HG03159 (cell line): ENCODE data around the gene RTN1.
"Not testable (repeated sequence)": the region's sequence is repeated elsewhere in the genome, so short reads cannot be mapped to it uniquely, and the experiment has no call there.

Experiments
- ATAC-seq: cut with Tn5 transposase; IDR thresholded peaks from one replicate; pipeline ENCODE4 v1.9.1; 2021; ENCODE audit warnings: mild to moderate bottlenecking, moderate library complexity; ENCODE audit not compliant: unreplicated experiment

Gene RTN1

DNA sequence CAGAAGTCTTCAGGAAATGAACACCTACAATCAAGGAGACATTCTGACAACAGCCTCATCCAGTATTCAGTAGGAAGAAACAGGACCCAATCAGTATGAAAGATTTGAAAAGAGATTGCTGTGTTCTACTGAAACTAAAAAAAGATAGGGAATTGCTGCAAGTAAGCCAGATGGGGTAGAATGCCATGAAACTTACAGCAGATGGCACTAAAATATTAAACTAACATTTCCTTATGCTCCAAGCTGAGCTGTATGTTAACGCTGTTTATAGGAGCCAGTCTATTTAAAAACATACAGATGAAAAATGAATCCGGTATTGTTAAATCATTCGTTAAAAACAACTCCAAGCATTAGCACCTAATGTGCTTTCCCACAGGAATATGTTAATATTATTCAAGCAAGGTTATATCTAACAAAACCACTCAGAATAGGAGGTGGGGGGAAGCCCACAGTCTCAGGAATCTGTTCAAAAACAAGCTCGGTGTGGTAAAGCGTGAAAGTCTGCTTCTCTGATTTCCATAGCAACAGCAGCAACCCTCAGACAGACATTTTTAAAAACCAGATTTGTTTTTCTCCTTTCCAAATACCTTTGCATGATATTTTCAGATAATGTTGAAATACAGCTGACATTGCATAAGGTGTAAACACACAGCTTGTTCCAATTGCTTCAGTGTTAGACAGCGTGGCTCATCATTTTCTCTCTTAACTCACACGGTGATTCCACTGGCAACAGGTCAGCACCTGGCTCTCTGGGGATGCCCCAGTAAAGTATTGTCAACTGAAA, 162.6 kb downstream of the RTN1 start:
- no peak for ATAC-seq

DNA sequence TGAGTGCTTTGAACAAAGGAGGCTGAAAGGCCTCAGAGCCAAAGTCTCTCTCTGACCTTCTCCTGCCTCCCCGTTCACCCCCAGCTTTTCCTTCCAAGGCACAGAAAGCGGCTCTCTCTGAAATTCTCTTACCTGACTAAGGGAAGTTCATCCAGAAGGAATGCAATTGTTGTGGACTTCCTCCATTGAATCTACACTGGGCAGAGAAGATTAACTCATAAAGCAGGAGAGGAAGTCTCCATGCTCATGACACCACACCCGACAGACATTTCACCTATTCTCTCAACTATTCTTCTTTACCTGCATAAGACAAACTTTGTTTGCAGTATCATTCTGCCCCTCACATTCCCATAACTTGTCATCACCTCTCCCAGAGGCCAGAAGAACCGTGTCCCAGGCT, 164.7 kb downstream of the RTN1 start:
- no peak for ATAC-seq

DNA sequence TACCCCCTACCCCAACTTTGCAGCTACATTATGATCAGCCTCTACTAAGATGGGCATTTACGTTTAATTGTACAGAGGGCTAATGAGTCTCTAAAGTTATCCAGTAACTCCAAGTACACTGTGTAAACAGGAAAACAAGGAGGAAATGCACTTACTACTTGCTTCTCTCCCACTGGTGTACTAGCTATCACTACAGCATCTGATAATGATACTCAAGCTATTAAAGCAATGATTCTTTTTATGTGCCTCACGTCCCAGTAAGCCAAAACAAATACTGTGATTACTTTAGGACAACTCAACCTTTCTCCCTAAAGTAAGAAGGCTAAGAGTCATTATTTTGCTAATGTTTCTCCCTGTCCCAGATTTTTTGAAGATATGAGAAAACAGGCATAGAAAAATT, 165.3 kb downstream of the RTN1 start:
- no peak for ATAC-seq

DNA sequence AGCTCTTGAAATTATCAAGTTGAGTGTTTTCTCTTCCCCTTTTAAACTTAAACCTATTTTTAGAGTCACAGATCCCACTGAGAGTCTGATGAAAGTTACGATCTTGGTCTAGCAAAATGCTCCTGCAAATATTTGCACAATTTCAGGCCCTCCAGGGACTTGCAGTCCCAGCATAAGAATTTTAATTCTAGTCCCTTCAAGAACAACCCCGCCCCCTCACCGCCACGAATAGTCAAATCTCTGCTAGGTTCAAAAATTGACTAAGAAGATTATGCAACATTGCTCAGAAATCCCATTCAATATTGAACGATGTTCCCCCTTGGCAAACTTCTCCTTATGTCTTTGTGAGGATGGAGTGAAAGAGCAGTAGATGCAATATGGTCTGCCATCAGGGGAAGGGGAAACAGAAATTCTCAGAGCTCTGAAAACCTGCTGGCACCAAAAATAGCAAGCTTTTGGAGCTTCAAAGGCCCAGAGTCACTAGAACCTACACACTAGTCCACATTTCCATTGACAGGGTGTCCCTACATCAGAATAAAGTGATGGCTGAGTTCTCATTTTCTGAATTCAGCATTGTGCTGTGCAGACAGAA, 166.4 kb downstream of the RTN1 start:
- no peak for ATAC-seq

DNA sequence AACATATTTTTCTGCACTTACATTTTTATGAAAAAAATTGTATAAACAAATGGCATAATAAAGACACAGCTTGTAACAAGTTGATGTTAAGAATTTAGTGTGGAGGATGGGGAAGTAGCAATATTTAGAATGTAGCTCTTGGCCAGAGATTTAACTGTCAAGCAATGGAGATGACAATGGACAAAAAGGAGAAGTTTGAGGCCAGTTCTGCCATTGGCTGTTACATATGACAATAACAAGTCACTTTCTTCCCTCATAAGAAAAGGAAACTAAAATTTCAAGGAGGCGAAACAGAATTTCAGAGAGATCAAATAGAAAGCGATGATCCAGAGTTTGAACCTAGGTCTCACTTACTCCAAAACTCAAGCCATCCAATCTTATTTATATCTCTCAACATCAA, 171.1 kb downstream of the RTN1 start:
- no peak for ATAC-seq

DNA sequence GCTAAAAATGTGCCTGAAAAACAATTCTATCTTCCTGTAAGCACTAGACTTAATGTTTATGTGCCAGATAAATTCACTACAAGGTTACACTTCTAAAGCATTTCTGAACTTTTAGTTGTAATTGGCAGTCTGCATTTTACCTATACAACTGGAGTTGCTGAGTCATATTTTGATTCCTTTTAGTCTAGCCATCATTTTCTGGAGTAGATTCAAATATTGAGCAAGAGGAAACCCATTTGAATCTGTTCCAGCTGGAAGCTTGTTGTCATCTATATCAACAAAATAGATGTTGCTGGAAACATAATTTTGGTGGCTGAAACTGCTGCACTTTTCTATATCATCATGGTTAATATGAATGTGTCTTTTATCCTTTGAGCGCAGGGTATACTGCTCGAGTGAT, 171.8 kb downstream of the RTN1 start:
- ATAC-seq, result no peak

DNA sequence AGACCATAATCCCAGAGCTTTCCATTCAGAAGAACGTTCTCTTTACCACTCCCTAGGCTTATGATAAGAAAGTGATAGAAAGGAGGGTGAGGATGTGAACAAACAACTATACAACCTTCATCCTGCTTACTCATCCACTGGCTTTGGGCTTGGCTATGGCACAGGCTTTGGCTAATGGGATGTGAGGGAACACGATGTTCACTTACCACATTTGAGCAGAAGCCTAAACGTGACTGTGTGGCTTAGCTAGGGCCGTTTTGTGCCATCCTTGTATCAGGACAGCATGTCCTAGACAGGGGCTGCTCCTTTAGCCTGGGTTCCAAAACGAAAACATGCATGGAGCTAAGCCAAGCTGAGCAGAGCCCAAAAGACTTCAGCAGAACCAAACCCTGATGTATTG, 175.4 kb downstream of the RTN1 start:
- ATAC-seq, result no peak

DNA sequence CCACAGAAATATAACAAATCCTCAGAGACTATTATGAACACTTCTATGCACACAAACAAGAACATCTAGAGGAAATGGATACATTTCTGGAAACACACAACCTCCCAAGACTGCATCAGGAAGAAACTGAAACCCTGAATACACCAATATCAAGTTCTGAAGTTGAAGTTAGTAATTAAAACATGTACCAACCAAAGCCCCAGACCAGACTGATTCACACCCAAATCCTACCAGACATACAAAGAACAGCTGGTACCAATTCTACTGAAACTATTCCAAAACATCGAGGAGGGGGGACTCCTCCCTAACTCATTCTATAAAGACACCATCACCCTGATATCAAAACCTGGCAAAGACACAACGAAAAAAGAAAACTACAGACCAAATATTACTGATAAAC, 179.3 kb downstream of the RTN1 start:
- ATAC-seq, result no peak

DNA sequence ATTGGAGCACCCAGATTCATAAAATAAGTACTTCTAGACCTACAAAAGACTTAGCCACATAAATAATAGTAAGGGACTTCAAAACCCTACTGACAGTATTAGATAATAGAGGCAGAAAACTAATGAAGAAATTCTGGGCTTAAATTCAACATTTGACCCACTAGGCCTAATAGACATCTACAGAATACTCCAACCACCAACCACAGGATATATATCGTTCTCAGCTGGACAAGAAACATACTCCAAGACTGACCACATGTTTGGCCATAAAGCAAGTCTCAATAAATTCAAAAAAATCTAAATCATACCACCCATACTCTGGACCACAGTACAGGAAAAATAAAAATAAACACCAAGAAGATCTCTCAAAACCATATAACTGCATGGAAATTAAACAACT, 180.2 kb downstream of the RTN1 start:
- no peak for ATAC-seq

DNA sequence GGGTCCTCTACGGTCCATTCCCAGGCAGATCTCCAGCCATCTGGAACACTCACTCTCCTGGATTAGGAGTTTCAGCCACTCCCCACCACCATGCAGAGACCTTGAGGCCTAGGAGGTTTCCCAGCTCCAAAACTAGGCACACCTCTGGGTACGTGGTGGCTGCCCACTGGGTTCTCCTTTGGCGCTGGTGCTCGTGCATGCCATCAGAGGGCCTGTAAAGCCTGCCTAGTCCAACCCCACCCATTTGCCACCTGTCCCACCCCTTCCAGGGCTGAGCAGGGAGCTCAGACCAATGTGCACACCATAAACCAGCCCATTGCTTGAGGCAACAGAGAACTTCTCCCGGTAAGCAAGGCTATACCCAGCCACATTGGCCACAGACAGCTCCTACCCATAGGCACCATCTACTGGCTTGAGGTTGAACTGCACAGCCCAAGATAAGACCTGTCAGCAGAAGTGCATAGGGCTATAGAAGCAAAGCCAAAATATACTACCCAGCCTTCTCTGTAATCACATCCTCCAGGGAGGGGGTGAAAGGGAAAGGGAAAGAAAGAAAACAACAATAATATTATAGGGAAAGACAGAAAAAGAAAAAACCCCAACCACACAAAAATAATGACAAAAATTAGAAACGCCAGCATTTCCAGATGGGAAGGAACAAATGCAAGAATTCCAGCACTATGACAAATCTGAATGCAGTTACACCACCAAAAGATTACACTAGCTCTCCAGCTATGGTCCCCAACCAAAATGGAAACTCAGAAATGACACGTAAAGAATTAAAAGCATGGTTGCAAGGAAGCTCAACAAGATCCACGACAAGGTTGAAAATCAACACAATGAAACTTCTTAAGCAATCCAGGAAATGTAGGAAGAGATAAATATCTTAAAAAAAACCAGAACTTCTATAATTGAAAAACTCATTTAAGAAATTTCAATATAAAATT, 182.1 kb downstream of the RTN1 start:
- ATAC-seq, result peak; percentile 100

DNA sequence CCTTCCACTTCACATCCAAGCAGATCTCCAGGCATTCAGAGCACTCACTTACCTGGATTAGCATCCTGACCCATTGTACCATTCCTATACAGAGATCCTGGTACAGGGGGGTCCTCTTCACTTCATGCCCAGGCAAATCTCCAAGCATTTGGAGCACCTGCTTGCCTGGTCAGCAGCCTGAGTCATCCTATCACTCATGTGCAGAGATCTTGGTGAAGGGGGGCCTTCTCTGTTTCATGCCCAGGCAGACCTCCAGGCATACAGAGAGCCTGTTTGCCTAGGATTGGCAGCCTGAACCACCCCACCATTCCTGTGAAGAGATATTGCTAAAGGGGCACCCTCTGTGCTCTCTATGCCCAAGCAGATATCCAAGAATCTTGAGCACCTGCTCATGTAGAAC, 182.9 kb downstream of the RTN1 start:
- no peak for ATAC-seq

DNA sequence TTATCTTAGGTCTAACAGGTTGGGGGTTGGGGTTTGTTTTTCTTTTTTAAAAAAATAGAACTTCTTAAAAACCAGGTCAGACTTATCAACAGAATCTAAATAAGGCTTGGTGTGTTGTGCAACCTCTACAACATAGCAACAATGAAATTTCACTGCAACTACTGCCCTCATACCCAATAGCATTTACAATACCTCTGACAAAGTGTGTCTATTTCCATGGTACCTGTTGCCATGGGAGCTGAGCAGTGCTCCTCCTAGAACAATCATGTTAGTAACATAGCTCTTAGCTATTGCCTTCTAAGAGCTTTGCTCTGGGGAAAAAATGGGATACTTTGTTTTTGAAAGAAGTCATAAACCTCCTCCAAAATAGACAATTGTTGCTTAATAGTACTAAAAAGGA, 190.7 kb downstream of the RTN1 start:
- no peak for ATAC-seq

DNA sequence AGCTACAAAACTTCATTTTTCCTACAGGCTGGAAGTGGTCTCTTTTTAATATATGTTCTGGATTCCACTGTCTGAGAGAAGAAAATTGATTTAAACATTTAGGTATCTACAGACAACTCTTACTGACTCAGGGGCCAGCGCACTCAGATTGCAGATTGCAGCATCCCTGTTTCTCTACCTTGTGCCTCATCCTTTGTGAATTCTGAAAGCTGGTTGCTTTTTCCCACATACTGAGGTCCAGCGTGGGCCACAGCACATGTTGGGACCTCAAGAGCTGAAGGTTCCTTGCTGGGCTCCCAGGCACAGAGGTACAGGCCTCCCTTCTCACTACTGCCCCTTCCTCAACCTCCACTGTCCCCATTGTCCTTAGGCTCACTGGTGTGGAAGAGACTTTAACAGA, 192.2 kb downstream of the RTN1 start:
- no peak for ATAC-seq

DNA sequence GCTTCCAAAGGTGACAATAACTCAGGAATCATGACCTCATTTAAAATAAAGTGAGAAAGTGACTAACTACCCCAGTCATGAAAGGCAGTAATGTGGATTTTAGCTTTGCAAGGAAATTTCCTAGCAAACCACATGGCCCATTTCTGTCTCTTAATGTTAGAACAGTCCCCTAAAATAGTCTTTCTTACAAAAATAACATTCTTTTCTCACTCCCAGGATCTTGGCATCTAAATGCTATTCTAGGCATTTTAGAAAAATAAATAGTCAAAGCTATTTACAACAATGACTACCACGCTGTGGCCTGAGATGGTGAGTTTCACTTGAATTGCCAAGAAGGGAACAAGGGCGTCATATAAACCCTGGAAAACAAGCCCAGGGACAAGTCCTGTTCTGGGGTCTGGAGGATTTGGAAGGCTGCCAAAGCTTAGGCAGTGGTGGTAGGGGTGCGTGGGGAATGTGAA, 192.8 kb downstream of the RTN1 start:
- ATAC-seq, result no peak

DNA sequence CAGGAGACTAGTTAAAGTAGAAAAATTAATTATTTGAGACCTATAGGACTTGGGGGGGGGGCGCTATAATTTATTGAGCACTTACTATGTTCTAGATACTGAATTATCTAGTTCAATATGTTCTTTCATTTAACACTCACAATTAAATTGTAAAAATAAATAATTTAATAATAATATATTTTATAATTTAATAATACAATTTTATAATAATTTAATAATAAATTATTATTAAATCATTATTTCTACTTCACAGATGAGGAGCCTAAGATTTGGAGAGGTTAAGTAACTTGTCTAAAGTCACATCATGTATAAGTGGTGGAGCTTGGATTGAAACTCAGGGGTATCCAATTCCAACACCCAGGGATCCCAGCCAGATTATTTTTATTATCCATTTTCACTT, 195.2 kb downstream of the RTN1 start:
- ATAC-seq, result no peak

DNA sequence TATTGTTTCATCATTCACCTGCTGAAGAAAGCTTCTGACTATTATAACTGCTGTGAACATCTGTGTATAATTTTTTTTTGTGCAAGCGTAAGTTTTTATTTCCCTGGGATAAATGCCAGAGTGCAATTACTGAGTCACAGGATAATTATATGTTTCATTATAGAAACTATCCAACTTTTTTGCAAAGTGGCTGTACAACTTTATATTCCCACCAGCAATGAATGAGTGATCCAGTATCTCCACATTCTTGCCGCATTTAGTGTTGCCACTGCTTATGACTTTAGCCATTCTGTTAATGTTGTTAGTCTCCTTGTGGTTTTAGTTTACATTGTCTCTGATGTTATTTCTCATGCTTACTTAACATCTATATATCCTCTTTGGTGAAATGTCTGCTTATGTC, 205.8 kb downstream of the RTN1 start:
- no peak for ATAC-seq

DNA sequence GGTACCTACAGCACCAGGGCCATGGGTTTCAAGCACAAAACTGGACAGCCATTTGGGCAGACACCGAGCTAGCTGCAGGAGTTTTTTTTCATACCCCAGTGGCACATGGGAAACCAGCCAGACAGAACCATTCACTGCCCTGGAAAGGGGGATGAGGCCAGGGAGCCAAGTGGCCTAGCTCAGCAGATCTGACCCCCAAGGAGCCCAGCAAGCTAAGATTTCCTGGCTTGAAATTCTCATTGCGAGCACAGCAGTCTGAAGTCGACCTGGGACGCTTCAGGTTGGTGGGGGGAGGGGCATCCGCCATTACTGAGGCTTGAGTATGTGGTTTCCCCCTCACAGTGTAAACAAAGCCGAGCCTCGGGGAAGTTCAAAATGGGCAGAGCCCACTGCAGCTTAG, 212.8 kb downstream of the RTN1 start:
- ATAC-seq, result no peak

DNA sequence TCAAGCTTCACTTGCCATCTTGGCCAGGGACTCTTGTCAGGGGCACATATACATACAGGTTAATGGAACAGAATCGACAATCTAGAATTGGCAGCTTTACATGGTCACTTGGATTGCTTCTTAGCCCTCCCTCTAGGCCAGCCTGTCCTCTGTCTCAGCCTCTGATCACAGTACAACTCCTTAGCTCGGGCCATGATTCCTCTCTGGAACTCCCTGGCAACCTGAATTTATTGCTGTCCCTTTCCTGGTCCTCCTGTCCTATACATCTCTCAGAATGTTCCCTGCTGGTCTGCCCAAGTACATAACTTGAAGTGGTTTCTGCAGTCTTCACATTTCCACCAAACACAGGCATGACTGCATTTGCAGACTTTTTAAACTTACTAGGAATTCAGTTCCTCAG, 214.1 kb downstream of the RTN1 start:
- no peak for ATAC-seq

DNA sequence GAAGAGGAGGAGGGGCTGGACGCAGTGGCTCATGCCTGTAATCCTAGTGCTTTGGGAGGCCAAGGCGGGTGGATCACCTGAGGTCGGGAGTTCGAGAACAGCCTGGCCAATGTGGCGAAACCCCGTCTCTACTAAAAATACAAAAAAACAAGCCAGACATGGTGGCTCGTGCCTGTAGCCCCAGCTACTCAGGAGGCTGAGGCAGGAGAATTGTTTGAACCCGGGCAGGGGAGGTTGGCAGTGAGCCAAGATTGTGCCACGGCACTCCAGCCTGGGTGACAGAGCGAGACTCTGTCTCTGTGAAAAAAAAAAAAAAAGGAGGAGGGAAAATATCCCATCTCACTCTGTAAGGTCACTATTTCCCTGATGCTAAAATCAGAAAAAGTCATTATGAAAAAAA, 216.4 kb downstream of the RTN1 start:
- not testable (repeated sequence) for ATAC-seq

DNA sequence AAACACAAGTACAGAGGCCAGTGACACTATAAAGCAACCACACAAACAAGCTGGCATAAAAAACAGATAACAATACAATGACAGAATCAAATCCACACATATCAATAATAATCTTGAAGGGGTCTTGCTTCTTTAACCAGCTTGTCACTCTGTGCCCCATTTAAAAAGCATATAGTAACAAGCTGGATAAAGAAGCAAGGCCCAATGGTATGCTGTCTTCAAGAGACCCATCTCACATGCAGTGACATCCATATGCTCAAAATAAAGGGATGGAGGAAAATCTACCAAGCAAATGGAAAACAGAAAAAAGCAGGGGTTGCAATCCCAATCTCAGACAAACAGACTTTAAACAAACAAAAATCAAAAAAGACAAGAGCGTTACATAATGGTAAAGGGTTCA, 223.7 kb downstream of the RTN1 start:
- ATAC-seq, result not testable (repeated sequence)

DNA sequence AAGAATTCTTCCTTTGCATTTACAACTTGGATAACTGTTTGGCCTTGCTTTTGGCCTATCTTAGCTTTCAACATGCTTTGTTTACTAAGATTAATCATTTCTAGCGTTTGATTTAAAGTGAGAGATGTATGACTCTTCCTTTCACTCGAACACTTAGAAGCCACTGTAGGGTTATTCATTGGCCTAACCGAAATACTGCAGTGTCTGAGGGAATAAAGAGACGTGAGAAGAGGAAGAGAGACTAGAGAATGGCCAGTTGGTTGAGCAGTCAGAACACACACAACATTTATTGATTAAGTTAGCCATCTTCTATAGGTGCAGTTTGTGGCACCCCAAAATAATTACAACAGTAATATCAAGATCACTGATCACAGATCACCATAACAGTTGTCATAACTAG, 231.7 kb downstream of the RTN1 start:
- ATAC-seq, result peak; percentile 61

DNA sequence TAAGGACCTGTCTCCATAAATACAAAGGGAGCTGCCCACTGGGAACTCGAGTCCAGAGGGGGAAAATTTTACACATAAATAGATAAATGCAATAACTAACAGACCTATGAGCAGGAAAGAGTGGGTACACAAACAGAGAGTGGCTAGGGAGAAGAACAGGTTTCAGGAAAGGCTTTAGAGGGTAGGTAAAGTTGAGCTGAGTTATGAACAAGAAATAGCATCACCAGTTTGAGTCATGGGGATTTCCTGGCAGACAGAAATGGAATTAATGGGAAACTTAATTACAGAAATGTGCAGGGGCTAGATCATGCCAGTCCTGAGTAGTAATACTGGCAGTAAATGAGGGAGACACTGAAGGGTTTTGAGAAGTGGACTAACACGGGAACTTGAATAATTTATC, 236.0 kb downstream of the RTN1 start:
- ATAC-seq, result no peak
